ENCODE data around the gene NFIB.

Gene NFIB

GRCh38 chr9:14104496-14104895, 209.4 kb downstream of the NFIB start:
- no peak for TF ChIP-seq CTCF (conservative IDR thresholded peaks at IDR 0.05; ENCODE audit: low read length)
- DNase-seq (ENCODE audit: low read depth) = no peak
- H3K4me3 ChIP-seq (ENCODE audit: low read length) = no peak overlapping the region

- no peak overlapping the region for H3K4me3 ChIP-seq (ENCODE audit: low read length)
- DNase-seq (ENCODE audit: low read depth) = peak; percentile 2
- TF ChIP-seq CTCF (conservative IDR thresholded peaks at IDR 0.05; ENCODE audit: low read length) = no peak
These were observed 210.8 kb downstream of the NFIB start for GRCh38 chr9:14103115-14103514.

GRCh38 chr9:14099737-14100136, 214.2 kb downstream of the NFIB start:
- TF ChIP-seq CTCF (conservative IDR thresholded peaks at IDR 0.05; ENCODE audit: low read length) = no peak
- no peak overlapping the region for H3K4me3 ChIP-seq (ENCODE audit: low read length)
- DNase-seq (ENCODE audit: low read depth) = no peak

- TF ChIP-seq CTCF (conservative IDR thresholded peaks at IDR 0.05; ENCODE audit: low read length) = no peak
- DNase-seq (ENCODE audit: low read depth) = no peak
- no peak overlapping the region for H3K4me3 ChIP-seq (ENCODE audit: low read length)
These were observed 215.3 kb downstream of the NFIB start for GRCh38 chr9:14098486-14099180.

GRCh38 chr9:14097666-14098415, 216.1 kb downstream of the NFIB start:
- DNase-seq (ENCODE audit: low read depth) = no peak
- no peak overlapping the region for H3K4me3 ChIP-seq (ENCODE audit: low read length)
- no peak for TF ChIP-seq CTCF (conservative IDR thresholded peaks at IDR 0.05; ENCODE audit: low read length)

- no peak overlapping the region for H3K4me3 ChIP-seq (ENCODE audit: low read length)
- TF ChIP-seq CTCF (conservative IDR thresholded peaks at IDR 0.05; ENCODE audit: low read length) = no peak
- no peak for DNase-seq (ENCODE audit: low read depth)
These were observed 216.7 kb downstream of the NFIB start for GRCh38 chr9:14097215-14097614.
